Right lobe of liver (tissue), 4 donors: ENCODE measurements around the gene IREB2.

ENCODE experiments used
- CTCF ChIP-seq, 4 donors: fragments of 200-600 bp in 3 of 4; fragments of 450-650 bp in 1 of 4; IDR thresholded peaks; one replicate each; pipeline versions ENCODE4 v1.5.1 to v1.8.0; 2016 to 2022; ENCODE audit warnings: antibody characterized with exemption in 4 of 4, mild to moderate bottlenecking in 2 of 4
- POLR2A ChIP-seq: fragments of 450-650 bp; IDR thresholded peaks from one replicate; pipeline ENCODE4 v1.6.1; 2017; ENCODE audit warnings: antibody characterized with exemption, mild to moderate bottlenecking
- donor health status: DM: no; HTN: no; CAD: no.
- donor health status: DM: no; HTN: no; CAD: no.
- donor health status: DM: no; HTN: yes; CAD: no.

- TF ChIP-seq CTCF (IDR thresholded peaks at IDR 0.05): no peak
- TF ChIP-seq POLR2A: no peak
Measured at GRCh38 chr15:78550815-78551214, 112.8 kb downstream of the IREB2 start.
